Measurements from ENCODE around the gene HAUS7.

Gene HAUS7

GRCh38 chrX:153499876-153500275 is 29.5 kb upstream of the HAUS7 start:
- no peak for DNase-seq (ENCODE audit: low read depth in 1 of 2, low spot score in 1 of 2)

- DNase-seq (ENCODE audit: low read depth in 1 of 2, low spot score in 1 of 2): no peak
These were observed 29.0 kb upstream of the HAUS7 start for GRCh38 chrX:153499341-153499740.

- DNase-seq (ENCODE audit: low read depth in 1 of 2, low spot score in 1 of 2): no peak
These were observed 28.1 kb upstream of the HAUS7 start for GRCh38 chrX:153498453-153498852.

GRCh38 chrX:153496590-153496959 is 26.2 kb upstream of the HAUS7 start:
- DNase-seq (ENCODE audit: low read depth in 1 of 2, low spot score in 1 of 2): no peak

GRCh38 chrX:153495903-153496589 is 25.7 kb upstream of the HAUS7 start:
- no peak for DNase-seq (ENCODE audit: low read depth in 1 of 2, low spot score in 1 of 2)

GRCh38 chrX:153495362-153495751 is 25.0 kb upstream of the HAUS7 start:
- no peak for DNase-seq (ENCODE audit: low read depth in 1 of 2, low spot score in 1 of 2)

- no peak for DNase-seq (ENCODE audit: low read depth in 1 of 2, low spot score in 1 of 2)
These were observed 24.4 kb upstream of the HAUS7 start, which contains the start of gene BGN for GRCh38 chrX:153494541-153495361. BGN (plus strand) TSS chrX:153494980; CDS start chrX:153504632, 9,652 bp downstream.

GRCh38 chrX:153494061-153494460 is 23.7 kb upstream of the HAUS7 start:
- DNase-seq (ENCODE audit: low read depth in 1 of 2, low spot score in 1 of 2): no peak

GRCh38 chrX:153493085-153493484 is 22.7 kb upstream of the HAUS7 start:
- DNase-seq (ENCODE audit: low read depth in 1 of 2, low spot score in 1 of 2): no peak

GRCh38 chrX:153492543-153492942 is 22.2 kb upstream of the HAUS7 start:
- no peak for DNase-seq (ENCODE audit: low read depth in 1 of 2, low spot score in 1 of 2)

GRCh38 chrX:153491918-153492317 is 21.5 kb upstream of the HAUS7 start:
- DNase-seq (ENCODE audit: low read depth in 1 of 2, low spot score in 1 of 2): no peak

- no peak for DNase-seq (ENCODE audit: low read depth in 1 of 2, low spot score in 1 of 2)
These were observed 21.1 kb upstream of the HAUS7 start for GRCh38 chrX:153491351-153491914.

GRCh38 chrX:153490217-153490930 is 20.0 kb upstream of the HAUS7 start:
- DNase-seq (ENCODE audit: low read depth in 1 of 2, low spot score in 1 of 2): no peak

- no peak for DNase-seq (ENCODE audit: low read depth in 1 of 2, low spot score in 1 of 2)
These were observed 18.0 kb upstream of the HAUS7 start for GRCh38 chrX:153488231-153488914.

GRCh38 chrX:153487590-153488071 is 17.3 kb upstream of the HAUS7 start:
- no peak for DNase-seq (ENCODE audit: low read depth in 1 of 2, low spot score in 1 of 2)

GRCh38 chrX:153486171-153486570 is 15.8 kb upstream of the HAUS7 start:
- no peak for DNase-seq (ENCODE audit: low read depth in 1 of 2, low spot score in 1 of 2)

GRCh38 chrX:153485396-153486080 is 15.2 kb upstream of the HAUS7 start:
- no peak for DNase-seq (ENCODE audit: low read depth in 1 of 2, low spot score in 1 of 2)

GRCh38 chrX:153482376-153483015 is 12.1 kb upstream of the HAUS7 start:
- no peak for DNase-seq (ENCODE audit: low read depth in 1 of 2, low spot score in 1 of 2)

- DNase-seq (ENCODE audit: low read depth in 1 of 2, low spot score in 1 of 2): no peak
These were observed 10.7 kb upstream of the HAUS7 start for GRCh38 chrX:153481043-153481442.

- no peak for DNase-seq (ENCODE audit: low read depth in 1 of 2, low spot score in 1 of 2)
These were observed 8.4 kb upstream of the HAUS7 start for GRCh38 chrX:153478746-153479145.
